Neutrophil (primary cell): ENCODE data around the gene HDGFL2.

Experiments
- H3K27ac ChIP-seq: fragments of 200-600 bp; sonication (generic); 2 replicates; pipeline ENCODE4 v1.5.1; 2016; ENCODE audit warnings: mild to moderate bottlenecking, moderate library complexity
- H3K27me3 ChIP-seq: fragments of 200-600 bp; sonication (generic); 2 replicates; pipeline ENCODE4 v1.6.0; 2016; ENCODE audit warnings: mild to moderate bottlenecking
- H3K36me3 ChIP-seq: fragments of 200-600 bp; sonication (generic); 2 replicates; pipeline ENCODE4 v1.5.1; 2017
- H3K4me1 ChIP-seq, 2 experiments: fragments of 200-600 bp in 1 of 2; sonication (generic) in 1 of 2; 1 replicate in 1 of 2; 2 replicates in 1 of 2; pipeline versions ENCODE4 v1.5.1 to v1.6.1; 2013 to 2016; ENCODE audit warnings: low read depth in 1 of 2, low read length in 1 of 2, mild to moderate bottlenecking in 1 of 2, moderate library complexity in 1 of 2; ENCODE audit not compliant: control insufficient read depth in 1 of 2, insufficient read depth in 1 of 2
- H3K4me3 ChIP-seq, 2 experiments: fragments of 200-600 bp in 1 of 2; sonication (generic) in 1 of 2; 1 replicate in 1 of 2; 2 replicates in 1 of 2; pipeline ENCODE4 v1.5.1; 2013 to 2016; ENCODE audit warnings: low read depth in 1 of 2, low read length in 1 of 2, mild to moderate bottlenecking in 1 of 2, moderate library complexity in 1 of 2
- H3K9me3 ChIP-seq: fragments of 200-600 bp; sonication (generic); 2 replicates; pipeline ENCODE4 v1.5.1; 2016
- CTCF ChIP-seq: fragments of 200-600 bp; sonication (generic); IDR thresholded peaks from 2 replicates; pipeline ENCODE4 v1.5.1; 2016; ENCODE audit warnings: antibody characterized with exemption

The HDGFL2 gene

GRCh38 chr19:4477034-4477801, 5.1 kb downstream of the HDGFL2 start:
- H3K4me1 ChIP-seq: peaks cover 21 to 26% of the 10 kb centered on the region in 2 experiments
- TF ChIP-seq CTCF: no peak
- H3K36me3 ChIP-seq: peaks cover 45% of the 10 kb centered on the region
- H3K27me3 ChIP-seq: no peaks in the 10 kb centered on the region
- no peaks in the 10 kb centered on the region for H3K9me3 ChIP-seq
- no peak overlapping the region for H3K27ac ChIP-seq
- no peak overlapping the region for H3K4me3 ChIP-seq

GRCh38 chr19:4482721-4483364, 10.7 kb downstream of the HDGFL2 start:
- H3K4me1 ChIP-seq: no peaks in the 10 kb centered on the region
- H3K27ac ChIP-seq: no peak overlapping the region
- H3K36me3 ChIP-seq: peaks cover 52% of the 10 kb centered on the region
- TF ChIP-seq CTCF: no peak
- H3K27me3 ChIP-seq: no peaks in the 10 kb centered on the region
- no peaks in the 10 kb centered on the region for H3K9me3 ChIP-seq
- H3K4me3 ChIP-seq: no peak overlapping the region

GRCh38 chr19:4483385-4483784, 11.3 kb downstream of the HDGFL2 start:
- Histone ChIP-seq H3K27me3 (no peaks in the 10 kb centered on the region), H3K27ac (no peak overlapping the region), H3K4me1 (no peaks in the 10 kb centered on the region), H3K9me3 (no peaks in the 10 kb centered on the region), H3K4me3 (no peak overlapping the region), H3K36me3 (peaks cover 51% of the 10 kb centered on the region)
- no peak for TF ChIP-seq CTCF

- H3K4me3 ChIP-seq: no peak overlapping the region
- H3K27me3 ChIP-seq: no peaks in the 10 kb centered on the region
- H3K36me3 ChIP-seq: peaks cover 62% of the 10 kb centered on the region
- no peak for TF ChIP-seq CTCF
- no peaks in the 10 kb centered on the region for H3K9me3 ChIP-seq
- no peaks in the 10 kb centered on the region for H3K4me1 ChIP-seq
- no peak overlapping the region for H3K27ac ChIP-seq
Measured at GRCh38 chr19:4487572-4487971, 15.5 kb downstream of the HDGFL2 start.

GRCh38 chr19:4488496-4488895, 16.4 kb downstream of the HDGFL2 start:
- Histone ChIP-seq H3K9me3 (no peaks in the 10 kb centered on the region), H3K27ac (no peak overlapping the region), H3K4me1 (no peaks in the 10 kb centered on the region), H3K27me3 (no peaks in the 10 kb centered on the region), H3K36me3 (peaks cover 58% of the 10 kb centered on the region), H3K4me3 (no peak overlapping the region)
- no peak for TF ChIP-seq CTCF
